Dedifferentiated amniotic fluid mesenchymal stem cell (primary cell): ENCODE measurements around the gene HDAC11.
"Not testable (repeated sequence)": the region's sequence is repeated elsewhere in the genome, so short reads cannot be mapped to it uniquely, and the experiment has no call there.

Experiments used
- DNase-seq: peaks from one replicate; pipeline ENCODE4 v3.0.0-alpha.2; 2016; ENCODE audit errors: extremely low spot score

Gene HDAC11, protein sequence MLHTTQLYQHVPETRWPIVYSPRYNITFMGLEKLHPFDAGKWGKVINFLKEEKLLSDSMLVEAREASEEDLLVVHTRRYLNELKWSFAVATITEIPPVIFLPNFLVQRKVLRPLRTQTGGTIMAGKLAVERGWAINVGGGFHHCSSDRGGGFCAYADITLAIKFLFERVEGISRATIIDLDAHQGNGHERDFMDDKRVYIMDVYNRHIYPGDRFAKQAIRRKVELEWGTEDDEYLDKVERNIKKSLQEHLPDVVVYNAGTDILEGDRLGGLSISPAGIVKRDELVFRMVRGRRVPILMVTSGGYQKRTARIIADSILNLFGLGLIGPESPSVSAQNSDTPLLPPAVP

DNA sequence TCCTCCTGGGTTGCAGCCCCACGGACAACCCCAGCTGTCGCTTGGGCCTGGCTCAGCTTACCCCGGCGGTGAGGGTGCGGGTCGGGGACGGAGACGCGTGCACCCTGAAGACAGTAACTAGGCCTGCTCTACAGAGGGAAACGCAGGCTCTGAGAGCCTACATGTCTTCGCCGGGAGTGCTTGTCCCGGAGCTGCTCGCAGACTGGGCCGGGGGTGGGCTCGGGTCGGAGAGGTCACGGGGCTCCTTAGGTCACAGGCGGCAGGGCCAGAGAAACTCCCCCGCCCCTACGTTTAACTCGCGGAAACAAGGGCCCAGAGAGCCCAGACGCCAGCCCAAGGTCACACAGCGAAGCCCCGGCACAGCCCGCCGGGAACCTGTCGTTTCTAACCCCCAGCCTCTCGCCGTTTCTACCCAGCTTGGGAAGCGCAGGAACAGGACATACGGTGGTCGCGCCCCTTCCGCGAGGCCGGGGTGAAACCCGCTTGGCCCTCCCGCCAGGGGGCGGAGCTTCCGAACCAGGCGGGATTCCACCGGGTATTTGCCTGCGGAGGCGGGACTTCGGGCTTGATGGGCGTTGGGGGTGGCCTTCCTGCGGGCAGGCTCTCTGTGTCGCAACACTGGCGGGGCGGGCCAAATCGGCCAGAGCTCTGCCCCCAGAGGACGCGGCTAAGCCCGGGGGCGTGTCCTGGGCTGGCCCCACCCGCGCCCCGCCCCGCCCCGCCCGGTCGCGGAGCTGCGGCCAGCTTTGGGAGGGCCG is at the start of gene HDAC11:
Gene HDAC11 (plus strand): TSS at position 725 of the 758 bp plus-strand sequence. CDS start 42 bp downstream, outside the sequence.
- peak; percentile 97 for DNase-seq

DNA sequence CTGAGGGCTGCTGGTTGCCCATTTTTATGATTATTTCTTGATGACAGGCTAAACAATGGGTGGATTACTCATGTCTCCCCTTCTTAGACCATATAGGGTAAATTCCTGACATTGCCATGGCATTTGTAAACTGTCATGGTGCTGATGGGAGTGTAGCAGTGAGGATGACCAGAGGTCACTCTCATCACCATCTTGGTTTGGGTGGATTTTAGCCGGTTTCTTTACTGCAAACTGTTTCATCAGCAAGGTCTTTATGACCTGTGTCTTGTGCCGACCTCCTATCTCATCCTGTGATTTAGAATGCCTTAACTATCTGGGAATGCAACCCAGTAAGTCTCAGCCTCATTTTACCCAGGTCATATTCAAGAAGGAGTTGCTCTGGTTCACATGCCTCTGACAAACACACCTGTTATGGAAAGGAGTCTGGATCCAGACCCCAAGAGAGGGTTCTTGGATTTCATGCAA is 49.7 kb upstream of the HDAC11 start:
- DNase-seq, result not testable (repeated sequence)

- no peak for DNase-seq
These were observed 48.0 kb upstream of the HDAC11 start for GRCh38 chr3:13432093-13432492.

GRCh38 chr3:13433912-13434311 is 46.2 kb upstream of the HDAC11 start:
- DNase-seq, result no peak

DNA sequence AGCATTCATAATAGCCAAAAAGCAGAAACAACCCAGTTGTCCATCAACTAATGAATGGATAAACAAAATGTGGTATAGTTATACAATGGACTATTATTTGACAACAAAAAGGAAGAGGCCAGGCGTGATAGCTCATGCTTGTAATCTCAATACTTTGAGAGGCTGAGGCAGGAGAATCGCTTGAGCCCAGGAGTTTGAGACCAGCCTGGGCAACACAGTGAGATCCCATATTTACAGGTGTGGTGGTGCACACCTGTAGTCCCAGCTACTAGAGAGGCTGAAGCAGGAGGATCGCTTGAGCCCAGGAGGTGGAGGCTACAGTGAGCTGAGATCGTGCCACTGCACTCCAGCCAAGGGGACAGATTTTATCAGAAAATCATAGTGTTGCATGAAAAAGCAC is 43.9 kb upstream of the HDAC11 start:
- not testable (repeated sequence) for DNase-seq

DNA sequence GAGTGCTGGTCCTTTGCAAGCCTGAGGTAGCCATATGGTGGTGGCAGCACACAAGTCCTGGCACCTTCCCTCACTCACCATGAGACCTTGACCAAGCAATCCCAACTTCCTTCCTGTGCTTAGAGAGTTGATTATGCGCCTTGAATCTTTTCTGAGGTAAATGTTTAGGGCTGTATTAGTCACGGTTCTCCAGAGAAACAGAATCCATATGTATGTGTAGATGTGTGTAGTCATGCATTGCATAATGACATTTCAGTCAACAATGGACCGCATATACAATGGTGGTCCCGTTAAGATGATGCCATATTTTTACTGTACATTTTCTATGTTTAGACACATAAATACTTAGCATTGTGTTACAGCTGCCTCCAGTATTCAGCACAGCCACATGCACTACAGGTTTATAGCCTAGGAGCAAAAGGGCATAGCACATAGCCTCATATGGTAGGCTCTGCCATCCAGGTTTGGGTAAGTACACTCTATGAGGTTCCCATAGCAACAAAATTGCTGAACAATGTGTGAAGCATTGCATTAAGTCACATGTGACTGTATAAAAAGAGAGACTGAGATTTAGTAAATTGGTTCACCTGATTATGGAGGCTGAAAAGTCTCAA is 39.8 kb upstream of the HDAC11 start:
- DNase-seq, result no peak

DNA sequence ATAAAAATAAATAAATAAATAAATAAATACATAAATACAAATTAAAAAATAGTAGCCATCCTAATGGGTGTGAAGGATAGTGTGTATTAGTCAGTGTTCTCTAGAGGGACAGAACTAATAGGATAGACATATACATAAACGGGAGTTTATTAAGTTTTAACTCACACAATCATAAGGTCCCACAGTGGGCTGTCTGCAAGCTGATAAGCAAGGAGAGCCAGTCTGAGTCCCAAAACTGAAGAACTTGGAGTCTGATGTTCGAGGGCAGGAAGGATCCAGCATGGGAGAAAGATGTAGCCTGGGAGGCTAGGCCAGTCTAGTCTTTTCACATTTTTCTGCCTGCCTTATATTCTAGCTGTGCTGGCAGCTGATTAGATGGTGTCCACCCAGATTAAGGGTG is 37.2 kb upstream of the HDAC11 start:
- not testable (repeated sequence) for DNase-seq

- peak; percentile 17 for DNase-seq
These were observed 28.8 kb upstream of the HDAC11 start for GRCh38 chr3:13451301-13451673.

DNA sequence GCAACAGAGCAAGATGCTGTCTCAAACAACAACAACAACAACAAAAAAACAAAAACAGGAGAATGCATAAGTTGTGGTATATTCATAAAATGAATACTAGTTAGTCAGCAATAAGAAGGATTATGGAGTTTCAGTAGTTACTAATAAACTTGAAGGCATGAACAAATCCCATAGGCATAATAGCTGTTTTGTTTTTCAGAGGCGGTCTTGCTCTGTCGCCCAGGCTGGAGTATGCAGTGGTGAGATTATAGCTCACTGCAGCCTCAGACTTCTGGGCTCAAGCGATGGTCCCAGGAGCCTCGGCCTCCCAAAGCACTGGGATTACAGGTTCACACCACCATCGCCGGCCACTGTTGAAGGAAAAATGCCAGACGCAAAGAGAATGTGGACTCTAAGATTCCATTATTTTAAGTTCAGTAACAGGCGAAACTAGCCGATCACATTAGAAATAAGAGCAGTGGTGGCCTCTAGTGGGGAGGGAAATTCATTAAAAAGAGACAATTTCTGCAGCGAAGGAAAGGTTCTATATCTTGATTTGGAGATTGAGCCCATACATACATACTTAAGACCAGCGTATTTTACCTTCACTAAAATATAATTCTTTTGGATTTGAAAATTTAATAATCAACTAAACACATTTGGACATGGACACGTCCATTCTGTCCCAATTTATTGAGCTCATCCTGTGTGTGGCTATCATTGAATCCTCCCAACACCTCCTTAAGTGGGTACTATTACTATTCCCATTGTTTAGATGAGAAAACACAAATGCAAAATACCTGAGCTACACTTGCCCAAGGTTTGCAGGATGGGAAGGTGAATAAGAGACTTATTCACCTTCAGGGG is 27.4 kb upstream of the HDAC11 start:
- peak; percentile 43 for DNase-seq

DNA sequence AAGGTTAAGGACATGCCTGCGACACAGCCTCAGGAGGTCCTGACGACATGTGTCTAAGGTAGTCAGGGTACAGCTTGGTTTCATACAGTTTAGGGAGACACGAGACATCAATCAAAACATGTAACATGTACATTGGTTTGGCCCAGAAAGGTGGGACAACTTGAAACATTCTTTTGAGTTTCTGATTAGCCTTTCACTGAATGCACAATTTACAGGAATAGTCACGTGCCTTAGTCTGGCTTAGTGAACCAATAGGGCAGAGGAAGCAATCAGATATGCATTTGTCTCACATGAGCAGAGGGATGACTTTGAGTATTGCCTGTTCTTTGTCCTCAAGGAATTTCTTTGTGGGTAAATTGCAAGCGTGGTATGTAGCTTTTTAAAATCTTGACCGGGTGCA is 24.5 kb upstream of the HDAC11 start:
- no peak for DNase-seq

GRCh38 chr3:13457593-13457992 is 22.5 kb upstream of the HDAC11 start:
- DNase-seq, result no peak

GRCh38 chr3:13459605-13460340 is 20.3 kb upstream of the HDAC11 start:
- DNase-seq, result no peak

DNA sequence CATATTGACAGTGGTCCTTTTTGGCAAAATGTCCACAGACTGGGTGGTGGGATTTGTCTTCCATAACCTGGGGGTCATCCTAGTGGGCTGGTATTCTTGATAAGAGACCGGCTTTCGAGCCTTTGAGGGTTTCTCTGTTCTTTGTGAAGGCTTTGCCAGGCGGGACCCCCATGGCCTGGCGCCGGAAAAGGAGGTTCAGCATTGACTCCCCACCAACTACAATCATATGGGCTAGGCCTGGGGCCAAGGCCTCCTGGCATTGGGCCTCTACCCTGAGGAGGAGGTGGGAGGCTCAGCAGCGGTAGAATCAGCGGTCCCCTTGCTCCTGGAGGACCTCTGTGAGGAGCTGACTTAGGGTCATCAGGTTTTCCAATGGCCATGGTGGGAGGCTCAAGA is 19.8 kb upstream of the HDAC11 start:
- no peak for DNase-seq

GRCh38 chr3:13461169-13462124 is 18.7 kb upstream of the HDAC11 start:
- no peak for DNase-seq

- no peak for DNase-seq
These were observed 17.9 kb upstream of the HDAC11 start for GRCh38 chr3:13462125-13462629.

DNA sequence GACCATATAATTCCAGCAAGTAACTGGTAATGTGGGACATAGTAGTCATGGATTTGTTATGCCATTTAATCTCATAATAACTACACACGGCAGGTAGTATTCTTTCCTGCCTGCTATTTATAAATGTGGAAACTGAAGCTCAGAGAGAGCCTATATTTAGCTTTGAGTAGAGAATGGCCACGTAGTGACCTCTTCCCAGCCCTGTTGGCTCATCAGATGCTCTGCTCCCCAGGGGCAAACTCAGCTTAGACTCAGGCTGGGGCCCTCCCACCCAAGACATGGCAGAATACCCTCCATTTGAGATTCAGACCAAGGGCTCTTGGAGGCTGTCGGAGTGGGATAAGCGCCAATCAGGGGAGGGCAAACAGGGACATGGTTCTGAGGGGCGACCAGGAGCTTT is 17.3 kb upstream of the HDAC11 start:
- DNase-seq, result no peak

DNA sequence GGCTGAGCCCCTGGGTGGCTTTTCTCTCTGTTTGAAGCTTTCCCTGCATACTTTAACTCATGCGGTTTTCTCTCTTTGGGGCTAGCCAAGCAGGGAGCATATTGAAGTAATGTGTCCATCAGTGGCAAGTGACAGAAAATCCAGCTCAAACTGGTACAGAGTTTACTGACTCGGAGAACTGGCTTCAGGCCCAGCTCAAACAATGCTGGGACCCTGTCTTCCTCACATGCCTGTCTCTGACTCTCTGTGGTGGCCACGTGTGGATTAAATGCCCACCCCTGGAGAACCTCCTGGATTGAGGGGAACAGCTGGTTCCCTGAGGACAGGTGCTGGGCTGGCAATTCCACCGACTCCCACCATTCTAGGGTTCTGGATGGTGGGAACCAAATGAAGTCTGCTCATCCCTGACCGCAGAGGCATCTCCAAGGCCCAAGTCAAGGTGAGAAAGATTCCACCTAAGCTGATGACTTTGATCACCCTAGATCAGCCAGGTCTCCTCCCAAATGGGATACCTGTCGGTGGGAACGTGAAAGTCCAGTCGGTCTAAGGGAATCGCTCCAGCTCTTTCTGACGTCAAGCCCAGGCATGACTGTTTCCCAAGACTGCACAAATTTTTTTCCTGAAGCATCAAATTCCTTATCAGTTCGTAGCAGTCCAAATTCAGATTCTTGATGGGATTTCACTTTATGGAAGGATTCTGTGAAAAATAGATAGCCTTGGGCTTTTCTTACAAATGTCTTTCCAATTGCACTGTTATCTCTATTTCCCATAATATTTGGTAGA is 16.3 kb upstream of the HDAC11 start:
- no peak for DNase-seq

- DNase-seq, result no peak
These were observed 14.8 kb upstream of the HDAC11 start for GRCh38 chr3:13465236-13465873.
